Measurements from ENCODE around the gene CCHCR1.

DNA sequence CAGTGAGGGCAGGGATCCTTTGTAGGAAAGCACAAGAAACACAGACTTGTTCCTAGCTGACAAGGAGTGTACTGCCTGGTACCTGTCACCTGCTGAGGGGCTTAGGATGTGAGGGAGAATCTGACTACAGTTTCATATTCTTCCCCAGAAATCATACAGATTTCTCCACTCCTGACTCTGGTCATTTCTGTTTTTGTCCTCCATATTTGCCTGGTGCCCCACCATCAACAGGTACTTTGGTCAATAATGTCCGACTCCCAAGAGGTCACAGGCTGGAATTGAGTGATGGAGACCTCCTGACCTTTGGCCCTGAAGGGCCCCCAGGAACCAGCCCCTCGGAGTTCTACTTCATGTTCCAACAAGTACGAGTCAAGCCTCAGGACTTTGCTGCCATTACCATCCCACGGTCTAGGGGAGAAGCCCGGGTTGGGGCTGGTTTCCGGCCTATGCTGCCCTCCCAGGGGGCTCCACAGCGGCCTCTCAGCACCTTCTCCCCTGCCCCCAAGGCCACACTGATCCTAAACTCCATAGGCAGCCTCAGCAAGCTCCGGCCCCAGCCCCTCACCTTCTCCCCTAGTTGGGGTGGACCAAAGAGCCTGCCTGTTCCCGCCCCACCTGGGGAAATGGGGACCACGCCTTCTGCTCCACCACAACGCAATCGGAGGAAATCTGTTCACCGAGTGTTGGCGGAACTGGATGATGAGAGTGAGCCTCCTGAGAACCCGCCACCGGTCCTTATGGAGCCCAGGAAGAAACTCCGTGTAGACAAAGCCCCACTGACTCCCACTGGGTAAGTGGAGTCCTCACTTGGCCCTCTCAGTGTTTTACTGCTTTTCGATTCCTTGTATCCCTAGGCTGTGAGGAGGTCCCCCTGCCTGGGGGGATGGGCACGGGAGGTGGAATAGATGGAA lies 3.9 kb upstream of the CCHCR1 start:
- TF ChIP-seq, protein P1, sequence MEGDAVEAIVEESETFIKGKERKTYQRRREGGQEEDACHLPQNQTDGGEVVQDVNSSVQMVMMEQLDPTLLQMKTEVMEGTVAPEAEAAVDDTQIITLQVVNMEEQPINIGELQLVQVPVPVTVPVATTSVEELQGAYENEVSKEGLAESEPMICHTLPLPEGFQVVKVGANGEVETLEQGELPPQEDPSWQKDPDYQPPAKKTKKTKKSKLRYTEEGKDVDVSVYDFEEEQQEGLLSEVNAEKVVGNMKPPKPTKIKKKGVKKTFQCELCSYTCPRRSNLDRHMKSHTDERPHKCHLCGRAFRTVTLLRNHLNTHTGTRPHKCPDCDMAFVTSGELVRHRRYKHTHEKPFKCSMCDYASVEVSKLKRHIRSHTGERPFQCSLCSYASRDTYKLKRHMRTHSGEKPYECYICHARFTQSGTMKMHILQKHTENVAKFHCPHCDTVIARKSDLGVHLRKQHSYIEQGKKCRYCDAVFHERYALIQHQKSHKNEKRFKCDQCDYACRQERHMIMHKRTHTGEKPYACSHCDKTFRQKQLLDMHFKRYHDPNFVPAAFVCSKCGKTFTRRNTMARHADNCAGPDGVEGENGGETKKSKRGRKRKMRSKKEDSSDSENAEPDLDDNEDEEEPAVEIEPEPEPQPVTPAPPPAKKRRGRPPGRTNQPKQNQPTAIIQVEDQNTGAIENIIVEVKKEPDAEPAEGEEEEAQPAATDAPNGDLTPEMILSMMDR (IDR thresholded peaks at IDR 0.05): no peak
- no peak for TF ChIP-seq POLR2A (IDR thresholded peaks at IDR 0.05)

Data from Peyer's patch (tissue), 4 donors.